ENCODE results near the gene LRP3. TPM values are rescaled to one million over a fixed set of nuclear protein-coding genes. Genes with fewer than 3 reads are reported as not detected.

The LRP3 gene
- polyA plus RNA-seq, 1 of the 3 experiments (the other 2 are of a cell fraction), result 8.2 TPM

- TF ChIP-seq, protein P1, sequence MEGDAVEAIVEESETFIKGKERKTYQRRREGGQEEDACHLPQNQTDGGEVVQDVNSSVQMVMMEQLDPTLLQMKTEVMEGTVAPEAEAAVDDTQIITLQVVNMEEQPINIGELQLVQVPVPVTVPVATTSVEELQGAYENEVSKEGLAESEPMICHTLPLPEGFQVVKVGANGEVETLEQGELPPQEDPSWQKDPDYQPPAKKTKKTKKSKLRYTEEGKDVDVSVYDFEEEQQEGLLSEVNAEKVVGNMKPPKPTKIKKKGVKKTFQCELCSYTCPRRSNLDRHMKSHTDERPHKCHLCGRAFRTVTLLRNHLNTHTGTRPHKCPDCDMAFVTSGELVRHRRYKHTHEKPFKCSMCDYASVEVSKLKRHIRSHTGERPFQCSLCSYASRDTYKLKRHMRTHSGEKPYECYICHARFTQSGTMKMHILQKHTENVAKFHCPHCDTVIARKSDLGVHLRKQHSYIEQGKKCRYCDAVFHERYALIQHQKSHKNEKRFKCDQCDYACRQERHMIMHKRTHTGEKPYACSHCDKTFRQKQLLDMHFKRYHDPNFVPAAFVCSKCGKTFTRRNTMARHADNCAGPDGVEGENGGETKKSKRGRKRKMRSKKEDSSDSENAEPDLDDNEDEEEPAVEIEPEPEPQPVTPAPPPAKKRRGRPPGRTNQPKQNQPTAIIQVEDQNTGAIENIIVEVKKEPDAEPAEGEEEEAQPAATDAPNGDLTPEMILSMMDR (IDR thresholded peaks at IDR 0.05), result 0 out of 2 replicates have a peak, but pooled peaks have one; percentile 11
- TF ChIP-seq FOSL2 (IDR thresholded peaks at IDR 0.05; ENCODE audit: borderline replicate concordance, low read depth) (peak; percentile 62; the same call in 1 of the 2 replicates), ELF1 (IDR thresholded peaks at IDR 0.05) (peak; percentile 90), POLR2AphosphoS5 (IDR thresholded peaks at IDR 0.05; ENCODE audit: low read depth, low read length) (peak; percentile 98), MEF2A (IDR thresholded peaks at IDR 0.05; ENCODE audit: borderline replicate concordance, low read depth) (no peak), JUND (IDR thresholded peaks at IDR 0.05) (no peak), CHD2 (IDR thresholded peaks at IDR 0.05; ENCODE audit: low read length, partially characterized antibody) (peak; percentile 70), GABPA (IDR thresholded peaks at IDR 0.05; ENCODE audit: low read depth) (peak; percentile 77), SIN3A (IDR thresholded peaks at IDR 0.05; ENCODE audit: borderline replicate concordance, low read depth, low read length) (peak; percentile 51; the same call in 1 of the 2 replicates)
Measured at GRCh38 chr19:33176670-33177416, 17.3 kb upstream of the LRP3 start (continued).

GRCh38 chr19:33177417-33177979 is 16.6 kb upstream of the LRP3 start:
- H3K36me3 ChIP-seq (replicated peaks in 1 of 2; ENCODE audit: control insufficient read depth in 1 of 2, insufficient read depth in 2 of 2, low read length in 1 of 2), result no peaks in the 10 kb centered on the region
- TF ChIP-seq SIN3A (IDR thresholded peaks at IDR 0.05; ENCODE audit: borderline replicate concordance, low read depth, low read length) (0 out of 2 replicates have a peak, but pooled peaks have one; percentile 2), RFX5 (IDR thresholded peaks at IDR 0.05; ENCODE audit: low read length) (no peak), MEF2A (IDR thresholded peaks at IDR 0.05; ENCODE audit: borderline replicate concordance, low read depth) (no peak), ELF1 (IDR thresholded peaks at IDR 0.05) (no peak), RAD21 (IDR thresholded peaks at IDR 0.05; ENCODE audit: low read length) (peak; percentile 44), RCOR1 (IDR thresholded peaks at IDR 0.05; ENCODE audit: low read length) (no peak), MXI1 (IDR thresholded peaks at IDR 0.05; ENCODE audit: low read depth, low read length) (peak; percentile 71; the same call in 1 of the 2 replicates), NRF1 (IDR thresholded peaks at IDR 0.05; ENCODE audit: low read depth, low read length) (no peak), RXRA (IDR thresholded peaks at IDR 0.05; ENCODE audit: borderline replicate concordance, low read depth) (no peak), GATA2 (CRISPR knock-in tag; IDR thresholded peaks at IDR 0.05) (no peak; the same call in 1 of the 2 replicates), POLR2AphosphoS5 (IDR thresholded peaks at IDR 0.05; ENCODE audit: low read depth, low read length) (no peak)
- TF ChIP-seq, protein P1 (IDR thresholded peaks at IDR 0.05), result peak; percentile 52
- TF ChIP-seq, protein P2, sequence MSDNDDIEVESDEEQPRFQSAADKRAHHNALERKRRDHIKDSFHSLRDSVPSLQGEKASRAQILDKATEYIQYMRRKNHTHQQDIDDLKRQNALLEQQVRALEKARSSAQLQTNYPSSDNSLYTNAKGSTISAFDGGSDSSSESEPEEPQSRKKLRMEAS (IDR thresholded peaks at IDR 0.05; ENCODE audit: low read depth), result no peak; the same call in 1 of the 2 replicates
- peak overlapping the region; percentile 89 for H2AFZ ChIP-seq (ENCODE audit: low read depth)
- peaks cover 12% of the 10 kb centered on the region; the same call in 1 of the 2 replicates for H3K79me2 ChIP-seq (ENCODE audit: insufficient read depth)
- ChIA-PET POLR2A (interaction anchor here (0.6 to 3.0 kb wide), 14 partner anchors 11 to 443 kb away, joined by 3 to 21 read pairs (median 4); no protein-coding TSS in a partner anchor), CTCF (interaction anchor here (0.8 to 4.4 kb wide), 28 partner anchors 8 to 229 kb away, joined by 3 to 27 read pairs (median 4); no protein-coding TSS in a partner anchor)
- peak overlapping the region; percentile 76 to 80 for H3K4me3 ChIP-seq (ENCODE audit: low read depth in 2 of 2, low read length in 1 of 2)
- H4K20me1 ChIP-seq (ENCODE audit: insufficient read depth), result no peaks in the 10 kb centered on the region
- no peaks in the 10 kb centered on the region for H3K9me3 ChIP-seq
- 0% methylated on average over 13 of the region's 38 CpGs for whole genome bisulfite sequencing (ENCODE audit: low lambda C conversion rate)
- H3K4me2 ChIP-seq, result peak overlapping the region; percentile 97
- H3K9me2 ChIP-seq, result no peaks in the 10 kb centered on the region
- peak; percentile 77 for DNase-seq
- no peaks in the 10 kb centered on the region for H3K27me3 ChIP-seq (ENCODE audit: insufficient read depth)
- peak overlapping the region; percentile 48; the same call in 1 of the 2 replicates for H3K9ac ChIP-seq
- peaks cover 0 to 19% of the 10 kb centered on the region in 2 experiments; a peak in 2 of 4 replicates for H3K4me1 ChIP-seq (ENCODE audit: control insufficient read depth in 1 of 2, insufficient read depth in 2 of 2, low read depth in 1 of 2, low read length in 1 of 2)
- peak overlapping the region; percentile 83 to 98 for H3K27ac ChIP-seq (ENCODE audit: low read depth in 2 of 2, low read length in 1 of 2)
- peaks cover 11% of the 10 kb centered on the region for H3F3A ChIP-seq (replicated peaks; ENCODE audit: insufficient read depth)

All from SK-N-SH (cell line).